Sigmoid colon (tissue), 4 donors: ENCODE measurements around the gene MAPK8IP2.

Source experiments
- EP300 ChIP-seq, 4 donors: sonication (generic); formaldehyde crosslinking; IDR thresholded peaks; one replicate each; pipeline ENCODE4 v1.6.1; 2017; ENCODE audit warnings: antibody characterized with exemption in 4 of 4
- POLR2A ChIP-seq, 2 donors: fragments of 450-650 bp; IDR thresholded peaks; one replicate each; pipeline ENCODE4 v1.6.1; 2016; ENCODE audit warnings: antibody characterized with exemption in 2 of 2, mild to moderate bottlenecking in 2 of 2, moderate library complexity in 2 of 2
- TF ChIP-seq, protein P1 (sequence below), 4 experiments: fragments of 450-650 bp in 3 of 4; fragments of 200-600 bp in 1 of 4; IDR thresholded peaks; one replicate each; pipeline ENCODE4 v1.5.1; 2016 to 2019; ENCODE audit warnings: antibody characterized with exemption in 4 of 4, mild to moderate bottlenecking in 3 of 4, moderate library complexity in 2 of 4

DNA sequence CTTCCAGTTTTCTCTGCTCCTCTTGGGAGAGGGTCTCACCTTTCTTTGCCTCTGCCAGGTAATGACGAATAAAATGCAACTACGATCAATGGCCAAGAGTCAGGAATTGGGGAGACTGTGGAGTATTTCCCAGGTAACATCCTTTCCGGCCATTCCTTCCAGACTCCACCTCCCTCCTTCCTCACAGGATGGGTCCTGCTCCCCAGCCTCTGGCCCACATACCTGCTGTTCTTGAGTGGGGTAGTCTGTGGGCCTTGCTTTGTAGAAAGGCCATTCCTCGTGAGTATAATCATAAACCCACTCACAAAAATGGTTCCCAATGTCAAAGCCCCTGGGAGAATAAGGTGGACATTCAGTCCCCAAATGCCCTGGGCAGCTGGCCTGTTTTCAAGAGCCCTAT is 20.8 kb upstream of the MAPK8IP2 start:
- TF ChIP-seq, protein P1, sequence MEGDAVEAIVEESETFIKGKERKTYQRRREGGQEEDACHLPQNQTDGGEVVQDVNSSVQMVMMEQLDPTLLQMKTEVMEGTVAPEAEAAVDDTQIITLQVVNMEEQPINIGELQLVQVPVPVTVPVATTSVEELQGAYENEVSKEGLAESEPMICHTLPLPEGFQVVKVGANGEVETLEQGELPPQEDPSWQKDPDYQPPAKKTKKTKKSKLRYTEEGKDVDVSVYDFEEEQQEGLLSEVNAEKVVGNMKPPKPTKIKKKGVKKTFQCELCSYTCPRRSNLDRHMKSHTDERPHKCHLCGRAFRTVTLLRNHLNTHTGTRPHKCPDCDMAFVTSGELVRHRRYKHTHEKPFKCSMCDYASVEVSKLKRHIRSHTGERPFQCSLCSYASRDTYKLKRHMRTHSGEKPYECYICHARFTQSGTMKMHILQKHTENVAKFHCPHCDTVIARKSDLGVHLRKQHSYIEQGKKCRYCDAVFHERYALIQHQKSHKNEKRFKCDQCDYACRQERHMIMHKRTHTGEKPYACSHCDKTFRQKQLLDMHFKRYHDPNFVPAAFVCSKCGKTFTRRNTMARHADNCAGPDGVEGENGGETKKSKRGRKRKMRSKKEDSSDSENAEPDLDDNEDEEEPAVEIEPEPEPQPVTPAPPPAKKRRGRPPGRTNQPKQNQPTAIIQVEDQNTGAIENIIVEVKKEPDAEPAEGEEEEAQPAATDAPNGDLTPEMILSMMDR (IDR thresholded peaks at IDR 0.05): no peak
- no peak for TF ChIP-seq EP300 (IDR thresholded peaks at IDR 0.05)
- TF ChIP-seq POLR2A (IDR thresholded peaks at IDR 0.05): no peak
